NCI-H1436 (cell line): ENCODE results near the gene SLC16A4.
A peak's percentile ranks its signal among the peaks of the same experiment; 100 is the strongest.
"Not testable (repeated sequence)": the region's sequence is repeated elsewhere in the genome, so short reads cannot be mapped to it uniquely, and the experiment has no call there.

ENCODE experiments used
- DNase-seq: peaks from one replicate; lab custom pipeline; 2025; lab: John Stamatoyannopoulos, UW

The SLC16A4 gene

GRCh38 chr1:110408488-110408887 lies 17.7 kb upstream of the SLC16A4 start:
- DNase-seq, result no peak

DNA sequence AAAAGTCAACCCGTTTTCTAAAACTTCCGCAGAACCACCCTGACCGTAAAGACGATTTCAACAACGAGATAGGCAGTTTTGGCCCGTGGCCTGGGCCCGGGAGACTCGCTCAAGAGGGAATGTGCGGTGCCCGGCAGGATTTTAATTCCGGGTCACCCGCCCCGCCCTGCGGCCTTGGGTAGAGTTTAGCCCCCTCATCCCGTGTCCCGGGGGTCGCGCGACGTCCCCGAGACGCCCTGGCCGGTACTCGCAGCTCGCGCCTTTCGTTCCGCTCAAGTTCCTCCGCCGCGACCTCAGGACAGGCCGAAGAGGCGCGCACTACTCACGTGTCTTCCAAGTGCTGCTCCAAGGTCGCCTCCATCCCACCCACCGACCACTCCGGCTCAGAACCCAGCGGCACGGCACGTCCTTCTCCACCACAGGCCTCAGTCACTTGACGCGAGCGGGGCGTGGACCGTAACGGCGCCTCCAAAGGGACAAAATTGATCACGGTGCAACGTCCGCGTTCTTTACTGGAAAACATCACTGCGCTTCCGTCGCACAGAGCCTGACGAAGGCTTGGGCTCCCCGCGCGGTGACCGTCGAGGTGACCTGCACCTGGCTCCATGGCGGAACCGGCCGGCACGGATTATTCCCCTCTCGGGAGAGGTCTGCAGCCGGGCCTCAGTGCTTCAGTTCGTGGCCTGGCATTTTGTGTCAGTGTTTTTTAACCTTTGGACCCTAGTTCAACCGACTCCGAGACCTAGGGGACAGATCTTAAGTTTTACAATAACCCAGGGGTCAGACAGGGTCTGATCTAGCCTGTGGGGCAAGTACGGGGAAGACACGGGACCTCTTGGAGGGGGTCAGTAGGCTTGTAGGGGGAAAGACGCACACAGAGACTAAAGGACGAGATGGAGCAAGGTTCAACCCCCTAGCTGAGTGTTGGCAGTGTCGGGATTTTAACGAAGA lies 16.7 kb upstream of the SLC16A4 start, which contains the start of gene LAMTOR5:
Gene LAMTOR5, minus strand, starts transcription at position 435 of the 951 bp plus-strand sequence. Its CDS starts 74 bp downstream, at position 361.
- DNase-seq, result peak; percentile 72

- not testable (repeated sequence) for DNase-seq
These were observed 15.6 kb upstream of the SLC16A4 start for GRCh38 chr1:110406407-110406806.

DNA sequence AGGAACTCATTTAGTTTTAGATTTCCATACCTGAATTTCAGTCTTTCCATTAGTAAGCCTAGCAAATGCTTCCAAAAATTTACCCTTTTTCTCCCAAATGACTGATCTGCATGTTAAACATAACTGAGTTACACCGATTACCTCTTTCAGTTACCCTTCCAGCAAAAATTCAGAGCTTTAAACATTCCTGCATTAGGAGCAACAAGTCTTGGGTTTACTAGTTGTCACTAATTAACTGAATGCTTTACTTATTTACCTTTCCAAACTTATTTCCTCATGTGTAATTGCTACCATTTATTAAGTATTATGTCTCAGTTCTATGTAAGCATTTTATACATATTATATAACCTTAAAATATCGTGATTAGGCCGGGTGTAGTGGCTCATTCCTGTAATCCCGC lies 13.6 kb upstream of the SLC16A4 start:
- no peak for DNase-seq

- no peak for DNase-seq
These were observed 13.0 kb upstream of the SLC16A4 start for GRCh38 chr1:110403805-110404204.

- not testable (repeated sequence) for DNase-seq
These were observed 5.6 kb upstream of the SLC16A4 start for GRCh38 chr1:110396259-110396958.

DNA sequence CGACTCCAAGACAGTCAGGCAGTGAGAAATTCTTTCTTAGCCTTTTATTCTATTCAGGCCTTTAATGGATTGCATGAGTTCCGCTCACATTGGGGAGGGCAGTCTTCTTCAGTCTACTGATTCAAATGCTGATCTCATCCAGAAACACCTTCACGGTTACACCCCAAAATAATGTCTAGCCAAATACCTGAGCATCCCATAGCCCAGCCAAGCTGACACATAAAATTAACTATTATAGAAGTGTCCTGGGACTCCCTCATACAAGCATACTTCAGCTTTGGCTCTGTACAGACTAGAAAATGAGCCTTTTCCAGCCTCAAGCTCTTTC lies 3.6 kb upstream of the SLC16A4 start:
- DNase-seq, result no peak

GRCh38 chr1:110393691-110394492 lies 3.1 kb upstream of the SLC16A4 start:
- DNase-seq, result no peak

DNA sequence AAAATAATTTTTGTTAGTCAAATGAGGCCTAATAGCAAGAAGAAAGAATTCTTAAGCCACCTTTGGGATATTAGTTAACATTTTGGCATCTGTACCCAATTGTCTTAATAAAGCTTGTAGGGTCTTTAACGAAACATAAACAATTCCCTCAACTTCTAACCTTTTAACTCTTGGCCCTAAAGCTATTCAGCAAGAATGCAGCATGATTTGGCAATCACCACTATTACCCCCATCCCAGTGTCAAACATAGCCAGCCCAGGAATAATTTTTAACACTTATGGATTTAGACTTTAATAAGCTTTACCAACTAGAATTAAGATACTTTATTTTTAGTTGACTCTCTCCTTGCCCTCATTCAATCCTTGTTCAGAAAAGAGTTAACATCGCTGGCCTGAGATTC lies 2.5 kb upstream of the SLC16A4 start:
- no peak for DNase-seq

GRCh38 chr1:110390096-110390495 lies 730 bp downstream of the SLC16A4 start:
- DNase-seq, result no peak

DNA sequence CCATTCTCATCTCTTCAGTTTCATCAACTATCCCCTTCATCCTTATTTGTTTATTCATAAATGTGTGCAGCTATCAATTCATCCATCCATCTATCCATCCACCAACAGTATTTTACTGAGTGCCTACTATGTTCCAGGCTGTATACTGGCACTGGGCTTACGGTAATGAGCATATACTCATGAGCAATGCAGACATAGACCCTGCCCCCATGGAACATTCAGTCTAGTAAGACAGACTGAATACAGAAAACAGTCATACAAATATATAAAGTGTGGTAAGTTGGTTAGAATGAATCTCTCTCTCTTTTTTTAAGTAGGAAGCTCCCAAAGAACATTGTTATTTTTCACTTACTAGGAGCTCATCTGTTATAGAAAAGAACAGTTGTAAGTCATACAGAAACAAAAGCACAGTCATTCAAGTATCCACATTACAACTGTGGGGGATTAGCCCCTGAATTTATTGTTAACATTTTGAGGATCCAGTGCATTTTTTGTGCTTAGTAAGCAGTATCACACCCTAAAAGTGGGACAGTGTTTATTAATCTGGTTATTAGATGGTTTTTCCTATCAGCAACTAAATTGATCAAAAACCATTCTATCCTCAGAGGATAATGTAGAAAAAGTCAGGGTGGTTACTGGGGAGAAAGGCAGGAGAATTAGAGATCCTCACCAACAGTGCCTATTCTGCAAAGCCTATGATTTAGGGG lies 3.6 kb downstream of the SLC16A4 start:
- DNase-seq, result no peak

DNA sequence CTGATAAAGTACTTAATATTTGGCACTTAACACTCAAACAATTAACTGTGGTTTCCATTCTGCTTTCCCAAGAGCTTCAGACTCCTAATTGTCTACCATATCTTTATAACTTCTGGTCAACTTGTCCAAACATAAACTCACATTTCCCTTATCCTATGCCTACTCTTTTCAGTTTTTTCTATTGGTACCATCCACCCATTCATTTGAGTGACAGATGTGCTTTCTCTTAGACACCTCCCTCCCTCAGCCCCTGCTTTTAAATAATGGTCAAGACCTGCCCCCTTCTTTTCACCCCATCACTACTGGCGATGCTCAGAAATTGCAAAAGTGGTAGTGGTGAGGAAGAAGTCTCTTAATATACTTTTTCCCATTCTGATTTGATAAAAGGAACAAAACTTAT lies 5.5 kb downstream of the SLC16A4 start:
- no peak for DNase-seq

DNA sequence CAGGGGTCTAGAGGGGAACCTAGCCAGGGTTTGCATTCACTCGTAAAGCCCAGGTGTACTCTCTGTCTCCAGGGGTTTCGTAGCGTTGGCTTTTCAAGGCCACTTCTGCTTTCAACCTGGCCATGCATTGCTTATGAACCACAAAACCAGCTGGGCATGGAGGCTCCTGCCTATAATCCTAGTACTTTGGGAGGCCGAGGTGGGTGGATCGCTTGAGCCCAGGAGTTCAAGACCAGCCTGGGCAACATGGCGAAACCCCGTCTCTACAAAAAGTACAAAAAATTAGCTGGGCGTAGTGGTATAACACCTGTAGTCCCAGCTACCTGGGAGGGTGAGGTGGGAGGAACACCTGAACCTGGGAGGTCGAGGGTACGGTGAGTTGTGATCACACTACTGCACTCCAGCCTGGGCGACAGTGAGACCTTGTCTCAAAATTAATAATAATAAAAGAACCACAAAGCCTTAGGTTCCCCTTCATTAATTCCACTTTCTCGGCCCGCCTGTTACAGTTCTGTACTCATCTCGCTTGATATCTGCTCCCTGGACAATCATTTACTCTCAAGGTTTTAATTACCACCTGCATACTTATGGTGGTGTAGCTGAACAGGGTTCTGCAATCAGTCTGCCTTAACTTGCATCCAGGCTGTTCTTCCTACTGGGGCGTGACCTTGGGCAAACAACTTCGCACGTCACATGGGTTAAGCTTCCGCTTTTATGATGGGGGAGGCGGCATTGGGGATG lies 6.1 kb downstream of the SLC16A4 start:
- DNase-seq, result no peak

DNA sequence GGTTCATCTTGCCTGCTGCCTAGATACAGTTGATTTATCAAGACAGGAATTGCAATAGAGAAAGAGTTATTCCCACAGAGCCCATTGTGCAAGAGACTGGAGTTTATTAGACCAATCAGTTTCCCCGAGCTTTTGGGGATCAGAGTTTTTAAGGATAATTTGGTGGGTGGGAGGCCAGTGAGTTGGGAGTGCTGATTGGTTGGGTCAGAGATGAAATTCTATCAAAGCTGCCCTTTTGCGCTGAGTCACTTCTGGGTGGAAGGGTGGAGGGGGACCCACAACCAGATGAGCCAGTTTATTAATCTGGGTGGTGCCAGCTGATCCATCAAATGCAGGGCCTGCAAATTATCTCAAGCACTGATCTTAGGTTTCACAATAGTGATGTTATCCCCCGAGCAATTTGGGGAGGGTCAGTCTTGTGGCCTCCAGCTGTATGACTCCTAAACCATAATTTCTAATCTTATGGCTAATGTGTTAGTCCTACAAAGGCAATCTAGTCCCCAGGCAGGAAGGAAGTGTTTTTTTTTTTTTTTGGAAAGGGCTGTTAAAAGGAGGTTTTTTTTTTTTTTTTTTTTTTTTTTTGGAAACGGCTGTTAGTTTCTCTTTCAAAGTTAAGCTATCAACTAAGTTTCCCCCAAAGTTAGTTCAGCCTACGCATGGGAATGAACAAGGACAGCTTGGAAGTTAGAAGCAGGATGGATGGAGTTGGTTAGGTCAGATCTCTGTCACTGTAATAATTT lies 7.4 kb downstream of the SLC16A4 start:
- no peak for DNase-seq

GRCh38 chr1:110380672-110381283 lies 10.0 kb downstream of the SLC16A4 start:
- DNase-seq, result peak; percentile 48

GRCh38 chr1:110375490-110375889 lies 15.3 kb downstream of the SLC16A4 start:
- no peak for DNase-seq

GRCh38 chr1:110370827-110371226 lies 20.0 kb downstream of the SLC16A4 start:
- no peak for DNase-seq

GRCh38 chr1:110364221-110364620 lies 26.6 kb downstream of the SLC16A4 start:
- DNase-seq, result no peak

- DNase-seq, result no peak
These were observed 29.0 kb downstream of the SLC16A4 start for GRCh38 chr1:110361856-110362255.

DNA sequence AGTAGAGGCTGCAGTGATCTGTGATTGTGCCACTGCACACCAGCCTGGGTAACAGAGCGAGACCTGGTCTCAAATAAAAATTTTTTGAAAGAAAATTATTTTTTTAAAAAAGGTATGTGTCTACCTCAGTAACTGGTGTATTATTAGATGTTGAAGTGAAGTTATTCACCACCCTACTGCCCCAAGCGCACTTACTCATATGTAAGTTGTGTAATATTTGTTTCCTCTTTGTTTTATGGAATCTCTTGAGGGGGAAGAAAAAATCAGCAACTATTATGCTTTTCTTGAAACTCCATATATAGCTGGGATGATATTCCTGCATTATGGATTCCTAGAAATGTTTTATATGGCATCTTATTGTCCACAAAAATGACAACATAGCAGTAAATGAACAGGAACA lies 30.4 kb downstream of the SLC16A4 start:
- DNase-seq, result no peak
